ENCODE results near the gene C2CD4C.
"Not testable (repeated sequence)": the region's sequence is repeated elsewhere in the genome, so short reads cannot be mapped to it uniquely, and the experiment has no call there.

Gene C2CD4C

GRCh38 chr19:402786-403185 is 6.2 kb downstream of the C2CD4C start:
- no peaks in the 10 kb centered on the region for H3K4me1 Mint-ChIP-seq (ENCODE audit: low read depth)
- H3K27ac Mint-ChIP-seq: no peak overlapping the region
- H3K36me3 Mint-ChIP-seq (ENCODE audit: low read depth): no peaks in the 10 kb centered on the region
- no peaks in the 10 kb centered on the region for H3K9me3 Mint-ChIP-seq
- no peaks in the 10 kb centered on the region for H3K27me3 Mint-ChIP-seq (ENCODE audit: low read depth)
- no peak overlapping the region for H3K4me3 Mint-ChIP-seq

DNA sequence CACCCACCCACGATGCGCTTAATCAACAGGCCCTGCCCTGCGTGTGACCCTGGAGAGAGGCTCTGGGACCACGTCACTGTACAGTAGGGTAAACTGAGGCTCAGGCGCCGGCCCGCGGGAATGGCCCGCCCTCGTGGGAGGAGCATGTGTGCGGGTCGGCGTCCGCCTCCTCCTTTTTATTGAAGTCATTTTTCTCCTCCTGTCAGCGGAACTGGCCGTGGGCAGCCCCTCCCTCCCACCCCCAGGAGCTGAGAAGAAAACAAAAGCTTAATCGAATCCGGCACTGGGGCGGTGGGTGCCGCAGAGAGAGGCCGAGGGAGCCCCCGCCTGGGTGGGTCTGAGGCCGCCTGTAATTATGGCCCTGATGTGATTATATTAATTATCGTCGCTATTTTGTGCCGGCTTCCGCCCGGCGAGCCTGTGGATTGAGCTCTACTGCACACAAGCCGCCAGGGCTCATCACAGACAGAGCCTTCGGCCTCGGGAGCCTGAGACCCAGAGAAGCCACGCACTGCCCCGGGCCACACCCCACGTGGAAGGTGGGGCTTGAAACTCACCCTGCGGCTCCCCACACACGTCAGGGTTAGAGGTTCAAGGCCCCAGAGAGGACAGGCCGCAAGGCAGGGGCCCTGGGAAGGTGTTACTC is 7.0 kb downstream of the C2CD4C start:
- H3K4me1 Mint-ChIP-seq (ENCODE audit: low read depth): no peaks in the 10 kb centered on the region
- peaks cover 1% of the 10 kb centered on the region for H3K9me3 Mint-ChIP-seq
- no peaks in the 10 kb centered on the region for H3K27me3 Mint-ChIP-seq (ENCODE audit: low read depth)
- H3K36me3 Mint-ChIP-seq (ENCODE audit: low read depth): no peaks in the 10 kb centered on the region
- no peak overlapping the region for H3K27ac Mint-ChIP-seq
- H3K4me3 Mint-ChIP-seq: no peak overlapping the region

DNA sequence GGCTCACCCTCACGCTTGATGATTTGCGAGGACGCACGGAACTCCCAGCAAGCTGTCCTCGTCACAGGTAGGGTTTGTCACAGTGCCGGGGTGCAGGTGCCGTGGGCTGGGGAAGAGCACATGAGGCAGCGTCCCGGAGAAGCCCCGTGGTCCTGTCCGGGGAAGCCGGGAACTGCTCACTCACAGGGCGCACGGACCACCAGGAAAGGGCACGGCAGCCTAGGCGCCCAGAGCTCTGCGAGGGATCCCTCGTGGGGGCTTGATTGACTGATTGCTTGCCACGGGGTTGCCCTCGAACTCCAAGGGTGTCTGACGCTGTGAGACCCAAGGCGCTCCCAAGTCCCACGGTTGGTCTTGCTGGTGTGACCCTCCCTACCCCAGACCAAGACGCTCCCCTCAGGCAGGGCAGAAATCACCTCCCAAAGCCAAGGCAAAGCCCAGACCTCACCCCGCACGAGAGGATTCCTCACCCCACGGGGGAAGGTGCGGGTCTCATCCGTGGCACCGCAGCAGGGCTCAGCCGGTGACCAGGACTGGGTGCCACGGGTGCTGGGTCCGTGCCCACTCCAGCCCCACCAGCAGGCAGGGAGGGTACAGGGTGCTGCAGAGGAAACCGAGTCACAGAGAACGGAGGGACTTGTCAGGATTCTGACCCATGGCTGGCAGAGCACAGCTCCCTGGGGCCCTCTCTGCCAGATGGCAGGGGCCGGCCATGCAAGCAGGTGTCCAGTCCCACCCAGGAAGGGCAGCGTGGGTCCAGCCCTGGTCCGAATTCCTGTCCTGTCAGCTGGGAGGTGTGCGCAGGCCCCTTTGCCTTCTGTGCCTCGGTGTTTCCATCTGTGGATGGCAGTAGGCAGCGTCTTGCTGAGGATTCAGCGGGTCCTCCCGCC is 7.7 kb downstream of the C2CD4C start:
- Mint-ChIP-seq H3K4me3 (no peak overlapping the region), H3K9me3 (peaks cover 4% of the 10 kb centered on the region)

GRCh38 chr19:399370-399769 is 9.6 kb downstream of the C2CD4C start:
- peaks cover 12% of the 10 kb centered on the region for H3K9me3 Mint-ChIP-seq
- no peak overlapping the region for H3K27ac Mint-ChIP-seq
- H3K27me3 Mint-ChIP-seq (ENCODE audit: low read depth): peaks cover under 1% of the 10 kb centered on the region
- H3K4me1 Mint-ChIP-seq (ENCODE audit: low read depth): no peaks in the 10 kb centered on the region
- H3K36me3 Mint-ChIP-seq (ENCODE audit: low read depth): peaks cover 4% of the 10 kb centered on the region
- H3K4me3 Mint-ChIP-seq: no peak overlapping the region

More for the DNA sequence above, 7.7 kb downstream of the C2CD4C start:
- H3K27ac Mint-ChIP-seq: no peak overlapping the region
- no peaks in the 10 kb centered on the region for H3K27me3 Mint-ChIP-seq (ENCODE audit: low read depth)
- no peaks in the 10 kb centered on the region for H3K4me1 Mint-ChIP-seq (ENCODE audit: low read depth)
- no peaks in the 10 kb centered on the region for H3K36me3 Mint-ChIP-seq (ENCODE audit: low read depth)

DNA sequence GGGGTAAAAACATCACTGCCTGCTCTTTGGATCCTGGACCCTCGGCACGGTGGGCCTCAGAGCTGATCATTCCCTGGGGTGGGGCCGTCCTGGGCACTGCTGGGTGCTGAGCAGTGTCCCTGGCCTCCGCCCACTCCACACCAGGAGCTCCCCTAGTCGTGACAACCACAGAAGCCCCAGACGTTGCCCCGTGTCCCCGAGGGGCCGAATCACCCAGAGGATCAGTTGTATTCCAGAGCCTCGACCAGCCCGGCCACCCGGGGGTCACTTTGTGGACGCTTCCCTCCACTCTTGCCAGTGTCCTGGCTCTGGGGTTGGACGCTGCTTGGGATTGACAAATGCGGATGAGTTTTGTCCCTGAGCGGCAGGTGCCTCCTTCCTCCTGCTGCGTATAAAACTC is 10.2 kb downstream of the C2CD4C start:
- Mint-ChIP-seq H3K27me3 (ENCODE audit: low read depth) (peaks cover 4% of the 10 kb centered on the region), H3K27ac (no peak overlapping the region), H3K36me3 (ENCODE audit: low read depth) (peaks cover 4% of the 10 kb centered on the region), H3K4me3 (no peak overlapping the region), H3K9me3 (peaks cover 15% of the 10 kb centered on the region), H3K4me1 (ENCODE audit: low read depth) (no peaks in the 10 kb centered on the region)

DNA sequence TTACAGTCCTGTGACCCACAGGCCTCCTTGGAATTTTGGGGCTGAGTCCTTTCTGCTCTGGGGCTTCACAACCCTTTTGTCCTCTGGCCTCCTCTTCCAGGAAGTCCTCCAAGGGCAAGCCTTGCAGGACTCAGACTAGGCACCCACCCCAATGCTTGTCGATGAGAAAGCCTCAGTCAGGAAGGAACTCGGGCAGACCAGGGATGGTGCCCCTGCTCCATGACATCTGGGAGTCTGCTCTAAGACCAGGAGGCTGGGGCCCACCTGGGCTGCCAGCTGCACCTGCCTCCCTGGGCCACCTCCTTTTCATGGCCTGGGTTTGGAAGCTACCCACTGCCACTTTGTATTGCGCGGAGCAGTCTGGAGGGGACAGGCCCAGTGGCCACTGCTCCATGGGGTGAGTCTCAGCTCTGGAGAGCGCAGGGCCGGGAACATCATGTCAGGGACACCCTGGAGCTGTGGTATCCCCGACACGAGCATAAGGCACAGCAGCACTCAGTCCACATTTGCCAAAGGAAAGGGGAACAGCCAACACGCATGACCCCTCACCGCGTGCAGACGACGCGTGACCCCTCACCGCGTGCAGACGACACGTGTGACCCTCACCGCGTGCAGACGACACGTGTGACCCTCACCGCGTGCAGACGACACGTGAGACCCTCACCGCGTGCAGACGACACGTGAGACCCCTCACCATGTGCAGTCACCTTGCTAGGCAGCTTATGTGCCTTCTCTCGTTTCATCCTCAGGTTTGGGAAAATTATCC is 10.8 kb downstream of the C2CD4C start:
- peaks cover 3% of the 10 kb centered on the region for H3K4me1 Mint-ChIP-seq (ENCODE audit: low read depth)
- H3K9me3 Mint-ChIP-seq: peaks cover 20% of the 10 kb centered on the region
- H3K4me3 Mint-ChIP-seq: no peak overlapping the region
- H3K27me3 Mint-ChIP-seq (ENCODE audit: low read depth): peaks cover 4% of the 10 kb centered on the region
- no peak overlapping the region for H3K27ac Mint-ChIP-seq
- H3K36me3 Mint-ChIP-seq (ENCODE audit: low read depth): peaks cover 8% of the 10 kb centered on the region

- peaks cover 9% of the 10 kb centered on the region for H3K36me3 Mint-ChIP-seq (ENCODE audit: low read depth)
- peaks cover 3% of the 10 kb centered on the region for H3K4me1 Mint-ChIP-seq (ENCODE audit: low read depth)
- H3K9me3 Mint-ChIP-seq: peaks cover 26% of the 10 kb centered on the region
- no peak overlapping the region for H3K27ac Mint-ChIP-seq
- no peak overlapping the region for H3K4me3 Mint-ChIP-seq
- H3K27me3 Mint-ChIP-seq (ENCODE audit: low read depth): peaks cover 4% of the 10 kb centered on the region
Observed at GRCh38 chr19:397321-397720, 11.6 kb downstream of the C2CD4C start.

GRCh38 chr19:395467-395866 is 13.5 kb downstream of the C2CD4C start:
- H3K9me3 Mint-ChIP-seq: peaks cover 26% of the 10 kb centered on the region
- no peak overlapping the region for H3K4me3 Mint-ChIP-seq
- peaks cover 3% of the 10 kb centered on the region for H3K4me1 Mint-ChIP-seq (ENCODE audit: low read depth)
- H3K27ac Mint-ChIP-seq: peak overlapping the region; percentile 34
- H3K27me3 Mint-ChIP-seq (ENCODE audit: low read depth): peaks cover 4% of the 10 kb centered on the region
- H3K36me3 Mint-ChIP-seq (ENCODE audit: low read depth): peaks cover 9% of the 10 kb centered on the region

- H3K9me3 Mint-ChIP-seq: peaks cover 26% of the 10 kb centered on the region
- H3K4me1 Mint-ChIP-seq (ENCODE audit: low read depth); H3K36me3 Mint-ChIP-seq (ENCODE audit: low read depth); H3K27me3 Mint-ChIP-seq (ENCODE audit: low read depth); H3K4me3 Mint-ChIP-seq: not testable (repeated sequence)
- peak overlapping the region; percentile 62 for H3K27ac Mint-ChIP-seq
Observed at GRCh38 chr19:394857-395256, 14.1 kb downstream of the C2CD4C start.

DNA sequence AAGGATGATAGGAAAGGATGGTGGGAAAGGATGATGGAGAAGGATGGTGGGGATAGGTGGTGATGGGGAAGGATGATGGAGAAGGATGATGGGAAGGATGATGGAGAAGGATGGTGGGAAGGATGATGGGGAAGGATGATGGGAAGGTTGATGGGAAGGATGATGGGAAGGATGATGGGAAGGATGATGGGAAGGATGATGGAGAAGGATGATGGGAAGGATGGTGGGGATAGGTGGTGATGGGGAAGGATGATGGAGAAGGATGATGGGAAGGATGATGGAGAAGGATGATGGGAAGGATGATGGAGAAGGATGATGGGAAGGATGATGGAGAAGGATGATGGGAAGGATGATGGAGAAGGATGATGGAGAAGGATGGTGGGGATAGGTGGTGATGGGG is 15.4 kb downstream of the C2CD4C start:
- H3K36me3 Mint-ChIP-seq (ENCODE audit: low read depth); H3K27me3 Mint-ChIP-seq (ENCODE audit: low read depth); H3K4me1 Mint-ChIP-seq (ENCODE audit: low read depth): not testable (repeated sequence)
- peaks cover 26% of the 10 kb centered on the region for H3K9me3 Mint-ChIP-seq
- peak overlapping the region; percentile 51 for H3K4me3 Mint-ChIP-seq
- peak overlapping the region; percentile 79 for H3K27ac Mint-ChIP-seq

- peaks cover 3% of the 10 kb centered on the region for H3K4me1 Mint-ChIP-seq (ENCODE audit: low read depth)
- H3K27me3 Mint-ChIP-seq (ENCODE audit: low read depth): peaks cover 8% of the 10 kb centered on the region
- no peak overlapping the region for H3K27ac Mint-ChIP-seq
- H3K36me3 Mint-ChIP-seq (ENCODE audit: low read depth): peaks cover 9% of the 10 kb centered on the region
- H3K4me3 Mint-ChIP-seq: no peak overlapping the region
- peaks cover 26% of the 10 kb centered on the region for H3K9me3 Mint-ChIP-seq
Observed at GRCh38 chr19:392375-392970, 16.5 kb downstream of the C2CD4C start.

- peaks cover 3% of the 10 kb centered on the region for H3K4me1 Mint-ChIP-seq (ENCODE audit: low read depth)
- no peak overlapping the region for H3K4me3 Mint-ChIP-seq
- no peak overlapping the region for H3K27ac Mint-ChIP-seq
- H3K36me3 Mint-ChIP-seq (ENCODE audit: low read depth): peaks cover 9% of the 10 kb centered on the region
- peaks cover 23% of the 10 kb centered on the region for H3K9me3 Mint-ChIP-seq
- peaks cover 11% of the 10 kb centered on the region for H3K27me3 Mint-ChIP-seq (ENCODE audit: low read depth)
Observed at GRCh38 chr19:391726-392374, 17.1 kb downstream of the C2CD4C start.

DNA sequence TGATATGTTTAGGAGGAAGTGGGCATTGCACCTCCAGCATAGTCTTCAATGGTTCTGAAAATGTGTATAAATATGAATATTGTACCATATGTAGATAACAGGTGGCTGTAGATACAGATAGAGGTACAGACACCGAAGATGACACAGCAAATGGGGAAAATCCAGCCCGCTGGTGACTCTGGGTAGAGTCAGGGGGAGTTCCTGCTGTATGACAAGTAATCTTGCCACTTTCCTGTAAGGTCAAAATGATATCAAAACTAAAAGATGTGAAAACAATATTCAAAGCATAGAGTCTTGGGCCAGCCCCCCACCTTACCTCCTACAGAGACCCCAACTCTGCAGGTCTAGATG is 17.8 kb downstream of the C2CD4C start:
- Mint-ChIP-seq H3K36me3 (ENCODE audit: low read depth) (peaks cover 9% of the 10 kb centered on the region), H3K27ac (no peak overlapping the region), H3K9me3 (peaks cover 22% of the 10 kb centered on the region), H3K4me3 (no peak overlapping the region), H3K27me3 (ENCODE audit: low read depth) (peaks cover 17% of the 10 kb centered on the region), H3K4me1 (ENCODE audit: low read depth) (peaks cover 5% of the 10 kb centered on the region)
